Measurements from ENCODE around the gene EPB41L3.

The EPB41L3 gene

GRCh38 chr18:5542515-5543035, 1.2 kb downstream of the EPB41L3 start:
- TF ChIP-seq ESRRG (CRISPR knock-in tag; IDR thresholded peaks at IDR 0.05): no peak
- TF ChIP-seq TCF4 (CRISPR knock-in tag; IDR thresholded peaks at IDR 0.05; ENCODE audit: borderline replicate concordance): 0 out of 2 replicates have a peak, but pooled peaks have one; percentile 36
- ATAC-seq: no peak

- TF ChIP-seq POU6F1 (CRISPR knock-in tag; IDR thresholded peaks at IDR 0.05; ENCODE audit: borderline replicate concordance, low read depth): no peak
- TF ChIP-seq GLIS3 (CRISPR knock-in tag; IDR thresholded peaks at IDR 0.05): no peak
- no peak for TF ChIP-seq ZC3H10 (CRISPR knock-in tag; IDR thresholded peaks at IDR 0.05)
- TF ChIP-seq ZNF70 (CRISPR knock-in tag; IDR thresholded peaks at IDR 0.05): no peak
- no peak for TF ChIP-seq OSR1 (CRISPR knock-in tag; IDR thresholded peaks at IDR 0.05)
- no peak for TF ChIP-seq ZFP3 (CRISPR knock-in tag; IDR thresholded peaks at IDR 0.05)
- TF ChIP-seq ZNF8 (CRISPR knock-in tag; IDR thresholded peaks at IDR 0.05): no peak
These were observed 2.2 kb downstream of the EPB41L3 start for GRCh38 chr18:5541644-5542043.

GRCh38 chr18:5539391-5539790, 4.4 kb downstream of the EPB41L3 start:
- no peak for ATAC-seq
- TF ChIP-seq POU6F1 (CRISPR knock-in tag; IDR thresholded peaks at IDR 0.05; ENCODE audit: borderline replicate concordance, low read depth): no peak
- no peak for TF ChIP-seq BACH2 (CRISPR knock-in tag; IDR thresholded peaks at IDR 0.05; ENCODE audit: borderline replicate concordance)
- no peak for TF ChIP-seq ISL1 (CRISPR knock-in tag; IDR thresholded peaks at IDR 0.05)
- no peak for TF ChIP-seq ARNTL (CRISPR knock-in tag; IDR thresholded peaks at IDR 0.05; ENCODE audit: borderline replicate concordance, low read depth)
- no peak for TF ChIP-seq ESRRG (CRISPR knock-in tag; IDR thresholded peaks at IDR 0.05)
- TF ChIP-seq TOX (CRISPR knock-in tag; IDR thresholded peaks at IDR 0.05; ENCODE audit: borderline replicate concordance): no peak
- TF ChIP-seq ZNF70 (CRISPR knock-in tag; IDR thresholded peaks at IDR 0.05): no peak
- TF ChIP-seq ZC3H10 (CRISPR knock-in tag; IDR thresholded peaks at IDR 0.05): no peak
- TF ChIP-seq ZNF565 (CRISPR knock-in tag; conservative IDR thresholded peaks at IDR 0.05; ENCODE audit: low read depth): no peak
- TF ChIP-seq, protein P1, sequence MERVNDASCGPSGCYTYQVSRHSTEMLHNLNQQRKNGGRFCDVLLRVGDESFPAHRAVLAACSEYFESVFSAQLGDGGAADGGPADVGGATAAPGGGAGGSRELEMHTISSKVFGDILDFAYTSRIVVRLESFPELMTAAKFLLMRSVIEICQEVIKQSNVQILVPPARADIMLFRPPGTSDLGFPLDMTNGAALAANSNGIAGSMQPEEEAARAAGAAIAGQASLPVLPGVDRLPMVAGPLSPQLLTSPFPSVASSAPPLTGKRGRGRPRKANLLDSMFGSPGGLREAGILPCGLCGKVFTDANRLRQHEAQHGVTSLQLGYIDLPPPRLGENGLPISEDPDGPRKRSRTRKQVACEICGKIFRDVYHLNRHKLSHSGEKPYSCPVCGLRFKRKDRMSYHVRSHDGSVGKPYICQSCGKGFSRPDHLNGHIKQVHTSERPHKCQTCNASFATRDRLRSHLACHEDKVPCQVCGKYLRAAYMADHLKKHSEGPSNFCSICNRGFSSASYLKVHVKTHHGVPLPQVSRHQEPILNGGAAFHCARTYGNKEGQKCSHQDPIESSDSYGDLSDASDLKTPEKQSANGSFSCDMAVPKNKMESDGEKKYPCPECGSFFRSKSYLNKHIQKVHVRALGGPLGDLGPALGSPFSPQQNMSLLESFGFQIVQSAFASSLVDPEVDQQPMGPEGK (CRISPR knock-in tag; IDR thresholded peaks at IDR 0.05; ENCODE audit: borderline replicate concordance): no peak
- no peak for TF ChIP-seq ZFP30 (CRISPR knock-in tag; IDR thresholded peaks at IDR 0.05)
- TF ChIP-seq, protein P2, sequence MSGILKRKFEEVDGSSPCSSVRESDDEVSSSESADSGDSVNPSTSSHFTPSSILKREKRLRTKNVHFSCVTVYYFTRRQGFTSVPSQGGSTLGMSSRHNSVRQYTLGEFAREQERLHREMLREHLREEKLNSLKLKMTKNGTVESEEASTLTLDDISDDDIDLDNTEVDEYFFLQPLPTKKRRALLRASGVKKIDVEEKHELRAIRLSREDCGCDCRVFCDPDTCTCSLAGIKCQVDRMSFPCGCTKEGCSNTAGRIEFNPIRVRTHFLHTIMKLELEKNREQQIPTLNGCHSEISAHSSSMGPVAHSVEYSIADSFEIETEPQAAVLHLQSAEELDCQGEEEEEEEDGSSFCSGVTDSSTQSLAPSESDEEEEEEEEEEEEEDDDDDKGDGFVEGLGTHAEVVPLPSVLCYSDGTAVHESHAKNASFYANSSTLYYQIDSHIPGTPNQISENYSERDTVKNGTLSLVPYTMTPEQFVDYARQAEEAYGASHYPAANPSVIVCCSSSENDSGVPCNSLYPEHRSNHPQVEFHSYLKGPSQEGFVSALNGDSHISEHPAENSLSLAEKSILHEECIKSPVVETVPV (CRISPR knock-in tag; IDR thresholded peaks at IDR 0.05): no peak
- no peak for TF ChIP-seq PPARA (CRISPR knock-in tag; IDR thresholded peaks at IDR 0.05; ENCODE audit: borderline replicate concordance)
- TF ChIP-seq CSDC2 (CRISPR knock-in tag; IDR thresholded peaks at IDR 0.05): no peak
- no peak for TF ChIP-seq CREB5 (CRISPR knock-in tag; IDR thresholded peaks at IDR 0.05; ENCODE audit: low read depth)
- no peak for TF ChIP-seq OSR1 (CRISPR knock-in tag; IDR thresholded peaks at IDR 0.05)

More at GRCh38 chr18:5541644-5542043, 2.2 kb downstream of the EPB41L3 start:
- ATAC-seq: no peak

- no peak for ATAC-seq
- TF ChIP-seq ZNF70 (CRISPR knock-in tag; IDR thresholded peaks at IDR 0.05) (no peak), ISL1 (CRISPR knock-in tag; IDR thresholded peaks at IDR 0.05) (no peak), ZNF565 (CRISPR knock-in tag; conservative IDR thresholded peaks at IDR 0.05; ENCODE audit: low read depth) (no peak), TCF4 (CRISPR knock-in tag; IDR thresholded peaks at IDR 0.05; ENCODE audit: borderline replicate concordance) (no peak), POU6F1 (CRISPR knock-in tag; IDR thresholded peaks at IDR 0.05; ENCODE audit: borderline replicate concordance, low read depth) (no peak), RARB (CRISPR knock-in tag; IDR thresholded peaks at IDR 0.05) (no peak), TOX (CRISPR knock-in tag; IDR thresholded peaks at IDR 0.05; ENCODE audit: borderline replicate concordance) (no peak), ZC3H10 (CRISPR knock-in tag; IDR thresholded peaks at IDR 0.05) (no peak), ZFP30 (CRISPR knock-in tag; IDR thresholded peaks at IDR 0.05) (no peak), ZFP3 (CRISPR knock-in tag; IDR thresholded peaks at IDR 0.05) (no peak), ZNF8 (CRISPR knock-in tag; IDR thresholded peaks at IDR 0.05) (no peak)
- TF ChIP-seq, protein P2 (CRISPR knock-in tag; IDR thresholded peaks at IDR 0.05): no peak
- TF ChIP-seq, protein P1 (CRISPR knock-in tag; IDR thresholded peaks at IDR 0.05; ENCODE audit: borderline replicate concordance): no peak
These were observed 5.3 kb downstream of the EPB41L3 start for GRCh38 chr18:5538544-5538943.
